Activated T-helper 1 cell treated with Interleukin-2 at 50 U/mL for 16 hours (primary cell): Measurements from ENCODE around the gene EXTL1.

Experiments used
- DNase-seq: peaks from one replicate; pipeline ENCODE4 v3.0.0-alpha.2; 2020; ENCODE audit warnings: low read depth

The EXTL1 gene

GRCh38 chr1:25997828-25998761, 23.5 kb upstream of the EXTL1 start, which contains the start of gene PAFAH2:
TSS of gene PAFAH2 (minus strand) at chr1:25998063. CDS start at chr1:25990816, 7,247 bp downstream.
- peak; percentile 92 for DNase-seq

- no peak for DNase-seq
These were observed 22.4 kb upstream of the EXTL1 start for GRCh38 chr1:25999041-25999800.

- DNase-seq = no peak
These were observed 18.3 kb upstream of the EXTL1 start for GRCh38 chr1:26003262-26003661.

- DNase-seq = no peak
These were observed 17.8 kb upstream of the EXTL1 start for GRCh38 chr1:26003756-26004155.

GRCh38 chr1:26005434-26006105, 16.0 kb upstream of the EXTL1 start:
- no peak for DNase-seq

- DNase-seq = no peak
These were observed 14.9 kb upstream of the EXTL1 start for GRCh38 chr1:26006710-26007109.

- no peak for DNase-seq
These were observed 11.7 kb upstream of the EXTL1 start for GRCh38 chr1:26009796-26010447.

GRCh38 chr1:26010825-26011224, 10.8 kb upstream of the EXTL1 start:
- DNase-seq = no peak

- no peak for DNase-seq
These were observed 8.7 kb upstream of the EXTL1 start for GRCh38 chr1:26012864-26013263.

- DNase-seq = no peak
These were observed 7.4 kb upstream of the EXTL1 start for GRCh38 chr1:26014179-26014578.

- no peak for DNase-seq
These were observed 6.2 kb upstream of the EXTL1 start for GRCh38 chr1:26015358-26015757.

GRCh38 chr1:26016258-26016952, 5.2 kb upstream of the EXTL1 start:
- DNase-seq = no peak

- no peak for DNase-seq
These were observed 4.5 kb upstream of the EXTL1 start for GRCh38 chr1:26016953-26017545.

- no peak for DNase-seq
These were observed 4.0 kb upstream of the EXTL1 start for GRCh38 chr1:26017606-26018005.

- DNase-seq = no peak
These were observed 1.8 kb upstream of the EXTL1 start for GRCh38 chr1:26019641-26020315.

GRCh38 chr1:26020330-26020768, 1.2 kb upstream of the EXTL1 start:
- no peak for DNase-seq

GRCh38 chr1:26020941-26021646, 481 bp upstream of the EXTL1 start:
- DNase-seq = no peak

- no peak for DNase-seq
These were observed 817 bp downstream of the EXTL1 start for GRCh38 chr1:26022404-26022779.

- no peak for DNase-seq
These were observed 1.4 kb downstream of the EXTL1 start for GRCh38 chr1:26023009-26023408.

GRCh38 chr1:26023826-26024225, 2.3 kb downstream of the EXTL1 start:
- no peak for DNase-seq
